DOHH2 (cell line): ENCODE data around the gene WDR74.

ENCODE experiments used
- EZH2phosphoT487 ChIP-seq: fragments of 200-600 bp; sonication (generic); IDR thresholded peaks from 2 replicates; pipeline ENCODE4 v1.6.1; 2017; ENCODE audit warnings: borderline replicate concordance, mild to moderate bottlenecking, antibody characterized with exemption, low read length, moderate library complexity, mixed read lengths
- TF ChIP-seq, protein P1 (sequence below): fragments of 200-600 bp; sonication (generic); IDR thresholded peaks from one replicate; pipeline ENCODE4 v1.5.1; 2014; ENCODE audit warnings: antibody characterized with exemption, mild to moderate bottlenecking, low read depth, low read length; ENCODE audit not compliant: poor library complexity, severe bottlenecking

DNA sequence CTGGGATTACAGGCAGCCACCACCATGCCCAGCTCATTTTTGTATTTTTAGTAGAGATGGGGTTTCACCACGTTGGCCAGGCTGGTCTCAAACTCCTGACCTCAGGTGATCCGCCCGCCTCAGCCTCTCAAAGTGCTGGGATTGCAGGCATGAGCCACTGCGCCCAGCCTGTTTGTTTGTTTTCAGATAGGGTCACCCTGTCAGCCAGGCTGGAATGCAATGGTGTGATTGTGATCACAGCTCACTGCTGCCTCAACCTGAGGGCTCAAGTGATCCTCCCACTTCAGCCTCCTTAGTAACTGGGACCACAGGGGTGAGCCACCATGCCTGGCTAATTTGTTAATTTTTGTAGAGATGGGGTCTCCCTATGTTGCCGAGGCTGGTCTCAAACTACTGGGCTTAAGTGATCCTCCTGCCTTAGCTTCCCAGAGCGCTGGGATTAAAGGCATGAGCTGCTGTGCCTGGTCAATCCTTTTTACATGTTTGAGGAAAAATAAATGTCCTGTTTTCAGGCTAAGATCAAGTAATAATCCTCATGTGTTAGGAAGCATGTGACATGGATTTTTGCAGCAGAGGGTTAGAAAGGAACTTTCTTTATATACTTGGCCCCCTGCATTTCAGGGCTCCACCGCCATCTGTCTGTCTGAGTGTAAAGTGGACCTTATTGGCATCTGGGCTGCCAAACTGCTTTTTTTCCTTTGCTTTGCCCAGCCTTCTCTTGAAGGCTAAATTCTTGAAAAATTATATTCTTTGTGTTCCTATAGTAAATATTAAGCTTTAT lies 36.5 kb upstream of the WDR74 start:
- TF ChIP-seq, protein P1, sequence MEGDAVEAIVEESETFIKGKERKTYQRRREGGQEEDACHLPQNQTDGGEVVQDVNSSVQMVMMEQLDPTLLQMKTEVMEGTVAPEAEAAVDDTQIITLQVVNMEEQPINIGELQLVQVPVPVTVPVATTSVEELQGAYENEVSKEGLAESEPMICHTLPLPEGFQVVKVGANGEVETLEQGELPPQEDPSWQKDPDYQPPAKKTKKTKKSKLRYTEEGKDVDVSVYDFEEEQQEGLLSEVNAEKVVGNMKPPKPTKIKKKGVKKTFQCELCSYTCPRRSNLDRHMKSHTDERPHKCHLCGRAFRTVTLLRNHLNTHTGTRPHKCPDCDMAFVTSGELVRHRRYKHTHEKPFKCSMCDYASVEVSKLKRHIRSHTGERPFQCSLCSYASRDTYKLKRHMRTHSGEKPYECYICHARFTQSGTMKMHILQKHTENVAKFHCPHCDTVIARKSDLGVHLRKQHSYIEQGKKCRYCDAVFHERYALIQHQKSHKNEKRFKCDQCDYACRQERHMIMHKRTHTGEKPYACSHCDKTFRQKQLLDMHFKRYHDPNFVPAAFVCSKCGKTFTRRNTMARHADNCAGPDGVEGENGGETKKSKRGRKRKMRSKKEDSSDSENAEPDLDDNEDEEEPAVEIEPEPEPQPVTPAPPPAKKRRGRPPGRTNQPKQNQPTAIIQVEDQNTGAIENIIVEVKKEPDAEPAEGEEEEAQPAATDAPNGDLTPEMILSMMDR, result no peak
- TF ChIP-seq EZH2phosphoT487, result no peak
